Measurements from ENCODE around the gene OPCML. TPM values are rescaled to one million over a fixed set of nuclear protein-coding genes. Genes with fewer than 3 reads are reported as not detected.

Gene OPCML
- total RNA-seq, 1 experiment from 2014 or later: not detected

DNA sequence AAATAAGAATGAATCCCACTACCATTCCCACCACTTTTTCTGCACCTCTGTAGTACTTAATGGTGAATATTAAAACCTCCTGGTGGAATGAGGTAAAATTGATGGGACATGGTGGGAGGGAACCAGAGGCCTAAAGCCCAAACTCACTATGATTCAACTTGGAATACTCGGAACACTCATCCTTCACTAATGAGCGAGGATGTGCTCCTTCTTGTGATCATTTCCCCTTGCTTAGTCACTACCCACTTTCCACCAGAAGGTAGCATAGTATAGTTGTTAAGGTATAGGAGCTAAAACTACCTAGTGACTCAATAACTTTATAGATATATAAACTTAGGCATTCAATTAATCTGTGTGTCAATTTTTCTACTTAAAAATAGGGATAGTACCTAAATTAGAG, 728.9 kb downstream of the OPCML start:
- no TSS peak for BruUV-seq (replicated peaks)
- TF ChIP-seq EZH2phosphoT487 (IDR thresholded peaks at IDR 0.05; ENCODE audit: borderline replicate concordance, low read length) (no peak), EZH2 (IDR thresholded peaks at IDR 0.05; ENCODE audit: low read length, unreplicated experiment) (no peak)
- TF ChIP-seq, protein P1, sequence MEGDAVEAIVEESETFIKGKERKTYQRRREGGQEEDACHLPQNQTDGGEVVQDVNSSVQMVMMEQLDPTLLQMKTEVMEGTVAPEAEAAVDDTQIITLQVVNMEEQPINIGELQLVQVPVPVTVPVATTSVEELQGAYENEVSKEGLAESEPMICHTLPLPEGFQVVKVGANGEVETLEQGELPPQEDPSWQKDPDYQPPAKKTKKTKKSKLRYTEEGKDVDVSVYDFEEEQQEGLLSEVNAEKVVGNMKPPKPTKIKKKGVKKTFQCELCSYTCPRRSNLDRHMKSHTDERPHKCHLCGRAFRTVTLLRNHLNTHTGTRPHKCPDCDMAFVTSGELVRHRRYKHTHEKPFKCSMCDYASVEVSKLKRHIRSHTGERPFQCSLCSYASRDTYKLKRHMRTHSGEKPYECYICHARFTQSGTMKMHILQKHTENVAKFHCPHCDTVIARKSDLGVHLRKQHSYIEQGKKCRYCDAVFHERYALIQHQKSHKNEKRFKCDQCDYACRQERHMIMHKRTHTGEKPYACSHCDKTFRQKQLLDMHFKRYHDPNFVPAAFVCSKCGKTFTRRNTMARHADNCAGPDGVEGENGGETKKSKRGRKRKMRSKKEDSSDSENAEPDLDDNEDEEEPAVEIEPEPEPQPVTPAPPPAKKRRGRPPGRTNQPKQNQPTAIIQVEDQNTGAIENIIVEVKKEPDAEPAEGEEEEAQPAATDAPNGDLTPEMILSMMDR (conservative IDR thresholded peaks at IDR 0.05; ENCODE audit: low read depth, low read length): no peak
- peaks cover 48% of the 10 kb centered on the region for H3K9me3 ChIP-seq (ENCODE audit: low read length)
- no peak overlapping the region for H3K4me2 ChIP-seq (ENCODE audit: low read length)
- CTCF ChIA-PET: no interaction called here
- no peak overlapping the region for H3K4me3 ChIP-seq (ENCODE audit: low read length)
- H2AFZ ChIP-seq (ENCODE audit: low read length): no peak overlapping the region
- H3K36me3 ChIP-seq (ENCODE audit: low read depth, low read length): no peaks in the 10 kb centered on the region
- intact Hi-C loops (cut with micrococcal nuclease): no loop called here
- H3K79me2 ChIP-seq (ENCODE audit: low read length): no peaks in the 10 kb centered on the region
- DNase-seq (no peak), ATAC-seq (no peak)
- H3K27ac ChIP-seq (ENCODE audit: low read length): no peak overlapping the region
- POLR2A ChIA-PET (ENCODE audit: unreplicated experiment): no interaction called here
- no peak overlapping the region for H3K9ac ChIP-seq (ENCODE audit: low read length)
- no peaks in the 10 kb centered on the region for H3F3A ChIP-seq (ENCODE audit: low read length, unreplicated experiment)
- H3K4me1 ChIP-seq (ENCODE audit: insufficient read depth, low read length): no peaks in the 10 kb centered on the region
- H3K27me3 ChIP-seq (ENCODE audit: low read length): 0 out of 2 replicates have a peak, but pooled peaks cover 6% of the 10 kb centered on the region
- H3K9me2 ChIP-seq (replicated peaks; ENCODE audit: low read length): no peaks in the 10 kb centered on the region
- no peaks in the 10 kb centered on the region for H4K20me1 ChIP-seq (ENCODE audit: low read length)

DNA sequence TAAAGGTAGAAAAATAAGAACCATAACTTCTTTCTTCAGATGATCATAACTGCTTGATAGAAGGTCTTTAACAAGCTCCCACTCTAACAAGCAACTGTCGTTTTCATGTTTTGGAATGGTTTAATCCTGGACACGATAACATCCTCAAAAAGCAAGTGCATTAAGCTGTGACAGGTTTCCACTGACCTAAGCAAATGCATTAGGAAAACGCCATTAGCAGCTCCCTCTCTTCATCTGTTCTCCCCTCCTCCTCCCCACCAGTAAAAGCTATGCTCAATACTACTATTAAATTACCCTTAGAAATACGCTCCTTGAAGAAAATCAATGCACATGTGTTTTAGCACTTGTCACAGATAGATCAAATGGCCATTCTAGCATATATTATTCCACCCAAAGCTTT, 729.4 kb downstream of the OPCML start:
- no peak overlapping the region for H2AFZ ChIP-seq (ENCODE audit: low read length)
- intact Hi-C loops (cut with micrococcal nuclease): no loop called here
- no peaks in the 10 kb centered on the region for H3K4me1 ChIP-seq (ENCODE audit: insufficient read depth, low read length)
- ATAC-seq (no peak), DNase-seq (no peak)
- H3F3A ChIP-seq (ENCODE audit: low read length, unreplicated experiment): no peaks in the 10 kb centered on the region
- H3K27ac ChIP-seq (ENCODE audit: low read length): no peak overlapping the region
- no peaks in the 10 kb centered on the region for H3K36me3 ChIP-seq (ENCODE audit: low read depth, low read length)
- H3K9me2 ChIP-seq (replicated peaks; ENCODE audit: low read length): no peaks in the 10 kb centered on the region
- no peak for TF ChIP-seq EZH2 (IDR thresholded peaks at IDR 0.05; ENCODE audit: low read length, unreplicated experiment)
- TF ChIP-seq, protein P1 (conservative IDR thresholded peaks at IDR 0.05; ENCODE audit: low read depth, low read length): no peak
- TF ChIP-seq EZH2phosphoT487 (IDR thresholded peaks at IDR 0.05; ENCODE audit: borderline replicate concordance, low read length): no peak
- H3K4me2 ChIP-seq (ENCODE audit: low read length): no peak overlapping the region
- ChIA-PET POLR2A (ENCODE audit: unreplicated experiment) (no interaction called here), CTCF (no interaction called here)
- H3K9me3 ChIP-seq (ENCODE audit: low read length): peaks cover 48% of the 10 kb centered on the region
- H3K79me2 ChIP-seq (ENCODE audit: low read length): no peaks in the 10 kb centered on the region
- no TSS peak for BruUV-seq (replicated peaks)
- 0 out of 2 replicates have a peak, but pooled peaks cover 2% of the 10 kb centered on the region for H3K27me3 ChIP-seq (ENCODE audit: low read length)
- H3K9ac ChIP-seq (ENCODE audit: low read length): no peak overlapping the region
- H4K20me1 ChIP-seq (ENCODE audit: low read length): no peaks in the 10 kb centered on the region
- H3K4me3 ChIP-seq (ENCODE audit: low read length): no peak overlapping the region

DNA sequence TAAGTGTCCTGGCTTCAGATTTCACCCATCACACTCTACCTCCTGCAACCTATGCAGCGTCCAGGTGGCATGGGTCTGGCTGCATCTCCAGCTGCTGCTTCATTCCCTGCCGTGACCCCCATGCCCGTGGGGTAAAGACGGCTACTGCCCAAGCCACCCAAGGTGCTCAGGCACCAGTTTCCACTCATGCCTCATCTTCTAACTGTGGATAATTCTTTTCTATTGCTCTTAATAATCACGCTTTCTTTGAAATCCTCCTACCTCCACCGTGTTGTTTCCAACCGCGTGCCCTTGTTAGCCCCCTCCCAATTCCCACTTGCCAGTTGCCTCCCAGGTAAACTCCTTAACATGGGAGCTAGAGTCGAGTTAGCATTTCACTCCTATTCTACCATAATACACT, 738.5 kb downstream of the OPCML start:
- no peaks in the 10 kb centered on the region for H3K4me1 ChIP-seq (ENCODE audit: insufficient read depth, low read length)
- H4K20me1 ChIP-seq (ENCODE audit: low read length): no peaks in the 10 kb centered on the region
- no peaks in the 10 kb centered on the region for H3K79me2 ChIP-seq (ENCODE audit: low read length)
- no peak overlapping the region for H3K9ac ChIP-seq (ENCODE audit: low read length)
- H3K9me2 ChIP-seq (replicated peaks; ENCODE audit: low read length): no peaks in the 10 kb centered on the region
- ChIA-PET CTCF (no interaction called here), POLR2A (ENCODE audit: unreplicated experiment) (no interaction called here)
- TF ChIP-seq EZH2phosphoT487 (IDR thresholded peaks at IDR 0.05; ENCODE audit: borderline replicate concordance, low read length) (no peak), EZH2 (IDR thresholded peaks at IDR 0.05; ENCODE audit: low read length, unreplicated experiment) (no peak)
- TF ChIP-seq, protein P1 (conservative IDR thresholded peaks at IDR 0.05; ENCODE audit: low read depth, low read length): no peak
- peaks cover 6% of the 10 kb centered on the region; the same call in 1 of the 2 replicates for H3K27me3 ChIP-seq (ENCODE audit: low read length)
- no peaks in the 10 kb centered on the region for H3F3A ChIP-seq (ENCODE audit: low read length, unreplicated experiment)
- DNase-seq (no peak), ATAC-seq (no peak)
- H3K4me3 ChIP-seq (ENCODE audit: low read length): no peak overlapping the region
- H3K27ac ChIP-seq (ENCODE audit: low read length): no peak overlapping the region
- H2AFZ ChIP-seq (ENCODE audit: low read length): no peak overlapping the region
- BruUV-seq (replicated peaks): no TSS peak
- H3K4me2 ChIP-seq (ENCODE audit: low read length): no peak overlapping the region
- intact Hi-C loops (cut with micrococcal nuclease): no loop called here
- 0 out of 2 replicates have a peak, but pooled peaks cover 14% of the 10 kb centered on the region for H3K9me3 ChIP-seq (ENCODE audit: low read length)
- no peaks in the 10 kb centered on the region for H3K36me3 ChIP-seq (ENCODE audit: low read depth, low read length)

Data from PC-3 (cell line).